GM23338 (cell line): ENCODE results near the gene SMOC1. TPM values are rescaled to one million over a fixed set of nuclear protein-coding genes. Genes with fewer than 3 reads are reported as not detected.

Experiments
- ATAC-seq: fragments of 200-7000 bp; cut with Tn5 transposase; 3 replicates; pipeline ENCODE4 v1.9.1; 2020
- DNase-seq: peaks from one replicate; pipeline ENCODE4 v3.0.0-alpha.2; 2015; ENCODE audit warnings: low spot score
- H2AFZ ChIP-seq: fragments of 200-600 bp; sonication (generic); 2 replicates; pipeline ENCODE4 v1.8.0; 2016; ENCODE audit warnings: antibody characterized with exemption, mild to moderate bottlenecking, moderate library complexity
- H3F3A ChIP-seq: fragments of 200-600 bp; sonication (generic); replicated peaks from 2 replicates; pipeline ENCODE4 v1.8.0; 2017; ENCODE audit warnings: antibody characterized with exemption, mixed run types, low read depth
- H3K27ac ChIP-seq: fragments of 200-600 bp; sonication (generic); 2 replicates; pipeline ENCODE4 v1.6.1; 2016; ENCODE audit warnings: low read depth
- H3K27me3 ChIP-seq: fragments of 200-600 bp; sonication (generic); 2 replicates; pipeline ENCODE4 v1.8.0; 2016; ENCODE audit warnings: mild to moderate bottlenecking, mixed run types, moderate library complexity; ENCODE audit not compliant: insufficient read depth
- H3K36me3 ChIP-seq: fragments of 200-600 bp; sonication (generic); 2 replicates; pipeline ENCODE4 v1.8.0; 2016; ENCODE audit warnings: mild to moderate bottlenecking; ENCODE audit not compliant: insufficient read depth
- H3K4me1 ChIP-seq: fragments of 200-600 bp; sonication (generic); 2 replicates; pipeline ENCODE4 v1.8.0; 2016; ENCODE audit warnings: mild to moderate bottlenecking, moderate library complexity; ENCODE audit not compliant: insufficient read depth
- H3K4me2 ChIP-seq: fragments of 200-600 bp; sonication (generic); 2 replicates; pipeline ENCODE4 v1.7.1; 2017; ENCODE audit warnings: mixed run types
- H3K4me3 ChIP-seq: fragments of 200-600 bp; sonication (generic); 2 replicates; pipeline ENCODE4 v1.6.1; 2016; ENCODE audit warnings: mixed run types
- H3K79me2 ChIP-seq: fragments of 200-600 bp; sonication (generic); replicated peaks from 2 replicates; pipeline ENCODE4 v1.8.0; 2017; ENCODE audit warnings: mild to moderate bottlenecking; ENCODE audit not compliant: insufficient read depth
- H3K9me2 ChIP-seq: fragments of 200-600 bp; sonication (generic); 2 replicates; pipeline ENCODE4 v1.8.0; 2017; ENCODE audit not compliant: insufficient read depth
- H4K20me1 ChIP-seq: fragments of 200-600 bp; sonication (generic); replicated peaks from 2 replicates; pipeline ENCODE4 v1.8.0; 2017; ENCODE audit warnings: mild to moderate bottlenecking; ENCODE audit not compliant: insufficient read depth
- H3K27ac Mint-ChIP-seq: 2 replicates; pipeline ENCODE4 v1.8.0; 2020; ENCODE audit warnings: inconsistent platforms, mild to moderate bottlenecking, moderate library complexity, mixed read lengths
- H3K27me3 Mint-ChIP-seq: 3 replicates; pipeline ENCODE4 v1.8.0; 2022; ENCODE audit warnings: low read depth, mild to moderate bottlenecking, moderate library complexity, mixed read lengths, inconsistent platforms; ENCODE audit not compliant: insufficient read depth, poor library complexity
- H3K36me3 Mint-ChIP-seq: 3 replicates; pipeline ENCODE4 v1.8.0; 2021; ENCODE audit warnings: low read depth, mild to moderate bottlenecking, inconsistent platforms, moderate library complexity, mixed read lengths
- H3K4me1 Mint-ChIP-seq: 3 replicates; pipeline ENCODE4 v1.8.0; 2020; ENCODE audit warnings: mild to moderate bottlenecking, inconsistent platforms, mixed read lengths
- H3K4me3 Mint-ChIP-seq: 3 replicates; pipeline ENCODE4 v1.8.0; 2021; ENCODE audit warnings: moderate library complexity, mild to moderate bottlenecking, inconsistent platforms, mixed read lengths
- H3K9me3 Mint-ChIP-seq: 3 replicates; pipeline ENCODE4 v1.8.0; 2020; ENCODE audit warnings: moderate library complexity, mild to moderate bottlenecking, inconsistent platforms, mixed read lengths
- CREB1 ChIP-seq: fragments of 250-450 bp; sonication (Bioruptor Pico); IDR thresholded peaks from 2 replicates; pipeline ENCODE4 v1.5.0; 2020; ENCODE audit warnings: low read depth, mild to moderate bottlenecking, moderate library complexity
- EZH2 ChIP-seq: fragments of 200-600 bp; sonication (generic); IDR thresholded peaks from one replicate; pipeline ENCODE4 v1.8.0; 2017; ENCODE audit warnings: antibody characterized with exemption, mild to moderate bottlenecking, low read depth; ENCODE audit not compliant: unreplicated experiment
- EZH2phosphoT487 ChIP-seq: fragments of 200-600 bp; sonication (generic); IDR thresholded peaks from one replicate; pipeline ENCODE4 v1.8.1; 2018; ENCODE audit warnings: antibody characterized with exemption; ENCODE audit not compliant: unreplicated experiment
- JUNB ChIP-seq: IDR thresholded peaks from one replicate; pipeline ENCODE4 v1.6.1; 2016; ENCODE audit warnings: antibody characterized with exemption; ENCODE audit not compliant: unreplicated experiment
- NANOG ChIP-seq: IDR thresholded peaks from 2 replicates; pipeline ENCODE4 v1.6.1; 2016; ENCODE audit warnings: antibody characterized with exemption, borderline replicate concordance
- REST ChIP-seq: IDR thresholded peaks from one replicate; pipeline ENCODE4 v1.6.1; 2018; ENCODE audit warnings: antibody characterized with exemption; ENCODE audit not compliant: unreplicated experiment
- STAT1 ChIP-seq: IDR thresholded peaks from one replicate; pipeline ENCODE4 v1.6.1; 2016; ENCODE audit warnings: antibody characterized with exemption; ENCODE audit not compliant: unreplicated experiment
- ZNF114 ChIP-seq: fragments of 250-450 bp; sonication (Bioruptor Pico); IDR thresholded peaks from 2 replicates; pipeline ENCODE4 v1.5.0; 2020; ENCODE audit warnings: mild to moderate bottlenecking, moderate library complexity
- ZNF462 ChIP-seq: fragments of 250-450 bp; sonication (Bioruptor Pico); IDR thresholded peaks from 2 replicates; pipeline ENCODE4 v1.5.0; 2020; ENCODE audit warnings: mild to moderate bottlenecking, moderate library complexity
- polyA plus RNA-seq: library from polyadenylated mRNA; unstranded; fragments of >200 nt; fragmentation: Nextera tagmentation; extraction: Ambion mirVana; gene quantifications from 2 replicates; pipeline ENCODE4 v1.2.1, GENCODE V29; 2016
- total RNA-seq: library from RNA; depleted of rRNA; stranded (reverse); fragments of >200 nt; shearing (Covaris generic); gene quantifications from 2 replicates; pipeline ENCODE4 v1.2.3, GENCODE V29; 2014
- TF ChIP-seq, protein P1 (sequence below): IDR thresholded peaks from 2 replicates; pipeline ENCODE4 v1.6.1; 2016; ENCODE audit warnings: antibody characterized with exemption

Gene SMOC1
- total and polyA plus RNA-seq, 2 experiments from 2014 or later = 0.79 to 1.6 TPM

- peak overlapping the region; percentile 28; the same call in 1 of the 2 replicates for H2AFZ ChIP-seq
- H3K27ac ChIP-seq = no peak overlapping the region
- H3K9me3 Mint-ChIP-seq = no peaks in the 10 kb centered on the region
- TF ChIP-seq EZH2 (no peak), REST (no peak), EZH2phosphoT487 (no peak), NANOG (no peak), STAT1 (no peak), CREB1 (no peak), ZNF462 (CRISPR knock-in tag) (no peak), JUNB (no peak), ZNF114 (no peak)
- TF ChIP-seq, protein P1, sequence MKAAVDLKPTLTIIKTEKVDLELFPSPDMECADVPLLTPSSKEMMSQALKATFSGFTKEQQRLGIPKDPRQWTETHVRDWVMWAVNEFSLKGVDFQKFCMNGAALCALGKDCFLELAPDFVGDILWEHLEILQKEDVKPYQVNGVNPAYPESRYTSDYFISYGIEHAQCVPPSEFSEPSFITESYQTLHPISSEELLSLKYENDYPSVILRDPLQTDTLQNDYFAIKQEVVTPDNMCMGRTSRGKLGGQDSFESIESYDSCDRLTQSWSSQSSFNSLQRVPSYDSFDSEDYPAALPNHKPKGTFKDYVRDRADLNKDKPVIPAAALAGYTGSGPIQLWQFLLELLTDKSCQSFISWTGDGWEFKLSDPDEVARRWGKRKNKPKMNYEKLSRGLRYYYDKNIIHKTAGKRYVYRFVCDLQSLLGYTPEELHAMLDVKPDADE = no peak
- ATAC-seq (no peak), DNase-seq (no peak)
- H3K4me3 ChIP-seq = no peak overlapping the region
- no peaks in the 10 kb centered on the region for H4K20me1 ChIP-seq
- H3K27ac Mint-ChIP-seq = no peak overlapping the region
- H3K4me2 ChIP-seq = no peak overlapping the region
- no peaks in the 10 kb centered on the region for H3K36me3 Mint-ChIP-seq
- no peaks in the 10 kb centered on the region for H3K36me3 ChIP-seq
- no peaks in the 10 kb centered on the region for H3F3A ChIP-seq
- H3K4me1 ChIP-seq = no peaks in the 10 kb centered on the region
- H3K4me1 Mint-ChIP-seq = peaks cover 3% of the 10 kb centered on the region; the same call in 1 of the 3 replicates
- H3K27me3 Mint-ChIP-seq = no peaks in the 10 kb centered on the region
- H3K79me2 ChIP-seq = no peaks in the 10 kb centered on the region
- H3K27me3 ChIP-seq = no peaks in the 10 kb centered on the region
- H3K4me3 Mint-ChIP-seq = no peak overlapping the region
- H3K9me2 ChIP-seq = 0 out of 2 replicates have a peak, but pooled peaks cover 3% of the 10 kb centered on the region
Measured at GRCh38 chr14:69852531-69853321, 26.5 kb upstream of the SMOC1 start.
